HG03045 (cell line): Measurements from ENCODE around the gene MNT.

Source experiments
- ATAC-seq: cut with Tn5 transposase; IDR thresholded peaks from one replicate; pipeline ENCODE4 v1.9.1; 2021; ENCODE audit warnings: mild to moderate bottlenecking, moderate library complexity; ENCODE audit not compliant: unreplicated experiment

The MNT gene

GRCh38 chr17:2335726-2336214 is 65.1 kb downstream of the MNT start:
- ATAC-seq, result no peak
